Fibroblast of peridontal ligament (primary cell): Measurements from ENCODE around the gene PTBP3.
"Not testable (repeated sequence)": the region's sequence is repeated elsewhere in the genome, so short reads cannot be mapped to it uniquely, and the experiment has no call there.

Experiments
- DNase-seq: peaks from one replicate; pipeline ENCODE4 v3.0.0-alpha.2; 2010; ENCODE audit errors: extremely low read depth

Gene PTBP3

GRCh38 chr9:112323378-112323854 lies 10.0 kb downstream of the PTBP3 start:
- DNase-seq, result no peak

DNA sequence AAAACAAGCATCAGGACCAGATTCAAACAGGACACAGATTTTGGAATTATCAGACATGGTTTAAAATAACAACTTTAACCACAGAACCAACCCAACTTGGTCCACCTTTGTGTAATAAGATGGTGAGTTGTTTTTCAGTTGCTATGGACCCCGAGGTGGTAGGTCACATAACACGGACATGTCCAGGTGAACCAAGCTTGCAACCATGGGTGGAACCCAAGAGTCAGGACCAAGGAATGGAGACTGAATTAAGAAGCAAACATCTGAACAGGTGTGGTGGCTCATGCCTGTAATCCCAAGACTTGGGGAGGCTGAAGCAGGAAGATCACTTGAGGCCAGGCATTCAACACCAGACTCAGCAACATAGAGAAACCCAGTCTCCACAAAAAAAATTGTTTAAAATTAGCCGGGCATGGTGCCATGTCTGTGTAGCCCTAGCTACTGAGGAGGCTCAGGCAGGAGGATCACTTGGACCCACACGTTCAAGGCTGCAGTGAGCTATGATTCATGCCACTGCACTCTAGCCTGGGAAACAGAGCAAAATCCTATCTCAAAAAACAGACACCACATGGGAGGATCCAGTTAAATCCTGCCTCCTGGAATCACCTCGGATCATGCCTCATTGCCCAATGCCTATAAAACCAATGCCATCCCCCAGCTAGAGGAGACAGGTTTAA lies 10.6 kb downstream of the PTBP3 start:
- no peak for DNase-seq

DNA sequence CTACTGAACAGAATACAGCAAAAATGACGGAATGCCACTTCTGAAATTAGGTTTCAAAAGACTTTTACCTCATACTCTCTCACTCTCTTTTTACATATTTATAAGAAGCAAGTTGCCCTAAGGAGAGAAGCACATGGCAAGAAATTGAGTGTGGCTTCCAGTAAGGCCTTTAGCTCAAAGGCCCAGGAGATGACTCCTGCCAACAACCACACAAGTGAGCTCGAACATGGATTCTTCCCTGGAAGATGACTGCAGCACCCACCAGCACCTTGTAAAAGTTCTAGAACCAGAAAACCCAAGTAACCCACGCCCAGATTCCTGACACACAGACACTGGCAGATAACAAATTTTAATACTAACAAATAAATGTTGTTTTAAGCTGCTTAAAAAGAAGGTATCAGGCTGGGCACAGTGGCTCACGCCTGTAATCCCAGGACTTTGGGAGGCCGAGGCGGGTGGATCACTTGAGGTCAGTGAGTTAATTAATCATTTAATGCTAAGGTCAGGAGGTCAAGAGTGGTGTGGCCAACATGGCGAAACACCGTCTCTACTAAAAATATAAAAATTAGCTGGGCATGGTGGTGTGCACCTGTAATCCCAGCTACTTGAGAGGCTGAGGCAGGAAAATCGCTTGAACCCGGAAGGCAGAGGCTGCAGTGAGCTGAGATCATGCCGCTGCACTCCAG lies 17.0 kb downstream of the PTBP3 start:
- DNase-seq, result no peak

GRCh38 chr9:112315331-112316257 lies 17.8 kb downstream of the PTBP3 start:
- no peak for DNase-seq

DNA sequence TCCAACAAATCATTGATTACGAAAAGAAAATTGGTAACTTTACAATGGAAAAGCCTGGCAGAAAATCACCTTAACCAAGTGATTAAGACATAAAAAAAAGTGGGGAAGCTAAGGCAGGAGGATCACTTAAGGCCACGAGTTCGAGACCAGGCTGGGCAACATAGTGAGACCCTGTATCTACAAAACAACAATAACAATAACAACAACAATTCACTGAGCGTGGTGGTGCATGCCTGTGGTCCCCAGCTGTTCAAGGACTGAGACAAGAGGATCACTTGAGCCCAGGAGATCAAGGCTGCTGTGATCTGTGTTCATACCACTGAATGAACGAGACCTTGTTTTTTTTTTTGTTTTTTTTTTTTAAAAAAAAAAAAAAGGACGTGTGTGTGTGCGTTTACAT lies 21.3 kb downstream of the PTBP3 start:
- DNase-seq, result no peak

- no peak for DNase-seq
These were observed 21.9 kb downstream of the PTBP3 start for GRCh38 chr9:112311497-112311896.

DNA sequence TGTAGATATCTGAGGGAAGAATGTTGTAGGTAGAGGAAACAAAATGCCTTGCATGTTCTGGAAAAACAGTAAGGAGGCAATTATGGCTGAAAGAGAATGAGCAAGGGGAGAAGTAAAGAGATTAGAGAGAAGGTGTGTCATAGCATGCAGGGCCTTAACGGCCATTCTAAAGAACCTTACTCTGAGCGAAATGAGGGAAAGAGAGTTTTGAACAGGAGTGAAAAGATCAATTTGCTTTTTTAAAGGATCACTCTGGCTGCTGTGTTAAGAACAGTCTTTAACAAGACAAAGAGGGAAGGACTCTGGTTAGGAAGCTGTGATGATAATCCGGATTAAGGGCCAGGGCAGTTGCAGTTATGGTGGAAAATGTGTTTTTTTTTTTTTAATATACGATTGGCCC lies 22.6 kb downstream of the PTBP3 start:
- no peak for DNase-seq

DNA sequence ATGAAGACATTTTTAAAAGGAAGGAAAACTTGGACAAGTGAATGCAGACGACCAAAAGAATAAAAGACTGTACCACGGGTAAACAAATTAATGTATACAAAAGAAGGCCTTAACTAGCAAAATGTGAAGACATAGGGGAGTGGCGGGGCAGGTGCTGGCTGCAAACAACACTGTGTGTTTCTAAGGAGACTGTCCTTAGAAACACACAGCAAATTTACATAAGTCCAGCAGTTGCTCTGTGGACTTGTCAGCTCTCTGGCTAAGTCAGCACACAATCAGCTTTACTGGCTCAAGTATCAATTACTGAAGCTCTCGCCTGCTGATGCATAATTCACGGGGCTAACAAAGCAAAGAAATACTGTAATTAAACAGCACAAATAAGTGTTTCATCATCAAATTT lies 24.8 kb downstream of the PTBP3 start:
- DNase-seq, result no peak

GRCh38 chr9:112301420-112301819 lies 32.0 kb downstream of the PTBP3 start:
- DNase-seq, result no peak

DNA sequence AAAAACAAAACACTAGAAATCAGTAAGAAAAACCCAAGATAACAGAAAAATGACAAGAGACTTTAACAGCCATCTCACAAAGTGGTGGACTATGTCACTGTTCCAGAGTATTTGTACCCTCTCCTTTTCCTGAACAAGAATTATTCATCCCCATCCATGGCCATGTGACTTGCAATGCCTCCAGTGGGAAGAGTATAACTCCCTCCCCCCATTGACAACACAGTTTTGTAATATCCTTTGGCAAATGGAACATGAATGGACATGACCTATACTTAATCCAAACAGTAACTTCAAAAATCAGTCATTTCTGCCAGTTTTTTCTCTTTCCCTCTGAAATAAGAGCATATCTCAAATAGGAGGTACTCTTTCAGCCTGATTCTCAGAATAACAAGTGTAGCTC lies 33.9 kb downstream of the PTBP3 start:
- peak; percentile 82 for DNase-seq

GRCh38 chr9:112296929-112297328 lies 36.5 kb downstream of the PTBP3 start:
- no peak for DNase-seq

GRCh38 chr9:112295174-112295573 lies 38.2 kb downstream of the PTBP3 start:
- no peak for DNase-seq

DNA sequence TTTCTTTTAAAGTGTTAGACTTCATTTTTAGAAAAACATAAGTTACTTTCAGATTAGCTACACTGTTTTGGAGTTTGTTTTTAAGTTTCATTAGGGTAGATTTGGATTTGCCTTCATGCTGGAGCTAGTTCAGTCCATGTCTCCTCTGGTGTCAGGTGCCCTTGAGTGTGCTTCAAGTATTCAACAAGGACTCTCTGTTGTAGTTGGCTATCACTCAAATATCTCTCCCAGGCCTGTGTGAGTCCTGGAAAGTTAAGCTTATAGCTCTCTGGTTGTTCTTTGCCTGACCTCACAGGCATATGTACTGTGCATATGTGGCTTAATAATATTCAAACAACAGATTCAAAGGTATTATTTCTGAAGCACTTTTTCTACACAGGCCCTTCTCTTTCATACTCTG lies 45.4 kb downstream of the PTBP3 start:
- DNase-seq, result no peak

- DNase-seq, result no peak
These were observed 46.5 kb downstream of the PTBP3 start for GRCh38 chr9:112286926-112287325.

GRCh38 chr9:112285056-112285455 lies 48.4 kb downstream of the PTBP3 start:
- no peak for DNase-seq

GRCh38 chr9:112283582-112284253 lies 49.7 kb downstream of the PTBP3 start:
- no peak for DNase-seq

DNA sequence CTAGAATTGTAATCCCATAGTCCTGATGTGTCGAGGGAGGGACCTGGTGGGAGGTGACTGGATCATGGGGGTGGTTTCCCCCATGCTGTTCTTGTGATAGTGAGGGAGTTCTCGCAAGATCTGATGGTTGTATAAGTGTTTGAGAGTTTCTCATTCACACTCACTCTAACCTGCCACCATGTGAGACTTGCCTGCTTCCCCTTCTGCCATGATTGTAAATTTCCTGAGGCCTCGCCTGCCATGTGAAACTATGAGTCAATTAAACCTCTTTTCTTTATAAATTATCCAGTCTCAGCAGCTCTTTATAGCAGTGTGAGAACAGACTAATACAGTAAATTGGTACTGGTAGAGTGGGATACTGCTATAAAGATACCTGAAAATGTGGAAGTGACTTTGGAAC lies 50.6 kb downstream of the PTBP3 start:
- DNase-seq, result not testable (repeated sequence)

DNA sequence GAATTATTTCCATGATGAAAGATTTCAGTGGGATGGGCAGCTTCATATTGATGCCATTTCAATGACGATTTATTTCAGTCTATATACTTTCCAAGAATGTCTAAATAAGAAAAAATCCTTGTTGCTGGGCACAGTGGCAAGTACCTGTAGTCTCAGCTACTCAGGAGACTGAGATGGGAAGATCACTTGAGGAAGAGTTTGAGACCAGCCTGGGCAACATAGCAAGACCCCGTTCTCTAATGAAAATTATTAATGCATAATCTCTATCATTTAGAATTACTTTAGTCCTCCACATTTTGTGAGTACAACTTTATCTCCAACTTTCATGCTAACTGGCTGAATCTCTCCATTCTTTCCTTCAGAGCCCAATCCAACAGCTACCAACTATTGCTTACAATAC lies 52.5 kb downstream of the PTBP3 start:
- no peak for DNase-seq

DNA sequence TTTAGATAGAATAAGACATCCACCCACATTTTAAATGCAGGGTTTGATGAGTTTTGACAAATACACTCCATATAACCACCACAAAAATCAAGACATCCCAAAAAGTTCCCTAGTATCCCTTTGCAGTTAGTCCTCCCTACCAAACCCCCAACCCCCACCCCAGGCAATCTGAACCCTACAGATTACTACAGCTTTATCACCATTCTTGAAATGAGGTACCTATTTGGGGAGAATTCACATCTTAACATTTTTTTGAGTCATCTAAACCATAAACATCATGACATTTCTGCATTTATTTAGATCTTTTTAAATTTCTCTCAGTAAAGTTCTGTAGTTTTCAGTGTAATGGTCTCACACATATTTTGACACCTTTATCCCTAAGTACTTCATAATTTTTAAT lies 53.9 kb downstream of the PTBP3 start:
- no peak for DNase-seq

GRCh38 chr9:112278152-112278551 lies 55.3 kb downstream of the PTBP3 start:
- peak; percentile 16 for DNase-seq

GRCh38 chr9:112274600-112274999 lies 58.8 kb downstream of the PTBP3 start:
- DNase-seq, result no peak

GRCh38 chr9:112273876-112274275 lies 59.5 kb downstream of the PTBP3 start:
- DNase-seq, result no peak
